ENCODE results near the gene GNA12. TPM values are rescaled to one million over a fixed set of nuclear protein-coding genes. Genes with fewer than 3 reads are reported as not detected.

The GNA12 gene
- total and polyA plus RNA-seq, 10 of the 15 experiments (the other 5 are each of a cell fraction or from before 2014, with no cell fraction given) = 1.9 to 51.8 (median 12.6) TPM

GRCh38 chr7:2785071-2785500 is 59.0 kb downstream of the GNA12 start (continued):
- TF ChIP-seq REST (IDR thresholded peaks at IDR 0.05; ENCODE audit: low read depth, low read length) = no peak
- no peak for TF ChIP-seq TBL1XR1 (IDR thresholded peaks at IDR 0.05; ENCODE audit: low read depth, low read length)
- peak; percentile 62; the same call in 1 of the 2 replicates for TF ChIP-seq PKNOX1 (IDR thresholded peaks at IDR 0.05)
- TF ChIP-seq MEF2A (IDR thresholded peaks at IDR 0.05; ENCODE audit: insufficient read depth, low read depth, low read length) = peak; percentile 44; the same call in 1 of the 2 replicates
- peak; percentile 74 for TF ChIP-seq MTA2 (IDR thresholded peaks at IDR 0.05; ENCODE audit: low read depth)
- TF ChIP-seq RELB (IDR thresholded peaks at IDR 0.05; ENCODE audit: low read depth) = peak; percentile 69; the same call in 1 of the 2 replicates
- 0 out of 2 replicates have a peak, but pooled peaks have one; percentile 30 for TF ChIP-seq ZNF687 (IDR thresholded peaks at IDR 0.05)
- TF ChIP-seq ZBTB11 (CRISPR knock-in tag; IDR thresholded peaks at IDR 0.05) = no peak
- peak; percentile 84 for TF ChIP-seq SKIL (IDR thresholded peaks at IDR 0.05; ENCODE audit: low read depth, poor library complexity, severe bottlenecking)
- TF ChIP-seq RUNX3 (IDR thresholded peaks at IDR 0.05; ENCODE audit: low read length) = peak; percentile 69
